ENCODE results near the gene MTRFR.
"Not testable (repeated sequence)": the region's sequence is repeated elsewhere in the genome, so short reads cannot be mapped to it uniquely, and the experiment has no call there.

Gene MTRFR

GRCh38 chr12:123237646-123238329 is 4.6 kb downstream of the MTRFR start:
- Mint-ChIP-seq H3K4me1 (ENCODE audit: low read depth) (peaks cover 41% of the 10 kb centered on the region), H3K4me3 (peak overlapping the region; percentile 75)

GRCh38 chr12:123238330-123238682 is 5.1 kb downstream of the MTRFR start:
- peak overlapping the region; percentile 75 for H3K4me3 Mint-ChIP-seq
- H3K27me3 Mint-ChIP-seq (ENCODE audit: low read depth): no peaks in the 10 kb centered on the region
- no peaks in the 10 kb centered on the region for H3K9me3 Mint-ChIP-seq
- no peak for DNase-seq (ENCODE audit: low spot score)
- H3K36me3 Mint-ChIP-seq (ENCODE audit: low read depth): peaks cover 28% of the 10 kb centered on the region
- peaks cover 41% of the 10 kb centered on the region for H3K4me1 Mint-ChIP-seq (ENCODE audit: low read depth)
- H3K27ac Mint-ChIP-seq: peak overlapping the region; percentile 89

More at GRCh38 chr12:123237646-123238329, 4.6 kb downstream of the MTRFR start:
- peaks cover 32% of the 10 kb centered on the region for H3K36me3 Mint-ChIP-seq (ENCODE audit: low read depth)
- peaks cover 3% of the 10 kb centered on the region for H3K27me3 Mint-ChIP-seq (ENCODE audit: low read depth)
- H3K9me3 Mint-ChIP-seq: no peaks in the 10 kb centered on the region
- H3K27ac Mint-ChIP-seq: peak overlapping the region; percentile 89
- DNase-seq (ENCODE audit: low spot score): peak; percentile 36

- Mint-ChIP-seq H3K27me3 (ENCODE audit: low read depth) (no peaks in the 10 kb centered on the region), H3K36me3 (ENCODE audit: low read depth) (peaks cover 28% of the 10 kb centered on the region), H3K4me3 (no peak overlapping the region), H3K9me3 (no peaks in the 10 kb centered on the region), H3K27ac (no peak overlapping the region), H3K4me1 (ENCODE audit: low read depth) (peaks cover 42% of the 10 kb centered on the region)
- no peak for DNase-seq (ENCODE audit: low spot score)
Observed at GRCh38 chr12:123238961-123239360, 5.7 kb downstream of the MTRFR start.

DNA sequence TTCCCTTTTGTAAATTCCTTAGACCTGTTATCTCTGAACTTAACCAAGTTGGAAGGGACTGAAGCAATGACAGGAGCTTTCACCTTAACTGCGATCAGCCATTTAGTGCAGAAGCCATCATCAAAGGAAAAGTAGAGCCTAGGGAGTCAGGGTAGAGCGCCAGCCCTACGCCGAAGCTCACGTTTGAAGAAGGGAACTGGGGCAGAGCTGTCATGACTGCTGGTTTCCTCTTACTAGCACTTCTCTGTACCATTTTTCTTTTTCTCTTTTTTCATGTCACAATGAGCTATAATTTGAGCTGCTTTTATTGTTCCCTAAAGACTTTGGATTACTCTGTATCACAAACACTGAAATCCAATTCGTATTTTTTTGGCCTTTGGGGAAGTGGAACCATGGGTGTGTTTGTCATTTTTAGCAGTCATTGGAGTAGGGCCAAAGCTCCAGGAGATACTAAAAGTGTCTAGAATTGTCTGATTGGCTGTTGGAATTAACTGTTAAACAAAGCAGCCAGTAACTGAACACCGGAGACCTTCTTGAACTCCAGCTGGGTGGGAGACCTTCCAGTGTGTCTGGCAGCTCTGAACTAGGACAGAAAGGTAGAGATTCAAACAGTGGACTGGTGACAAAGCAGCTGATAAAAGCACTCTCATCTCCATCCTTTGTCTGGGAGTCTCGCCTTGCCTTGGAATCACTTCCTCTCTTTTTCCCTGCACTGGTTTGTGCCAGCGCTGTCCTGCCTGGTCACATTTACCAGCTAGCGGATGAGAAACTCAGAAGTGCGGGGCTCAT is 9.1 kb downstream of the MTRFR start:
- no peaks in the 10 kb centered on the region for H3K9me3 Mint-ChIP-seq
- peaks cover 32% of the 10 kb centered on the region for H3K36me3 Mint-ChIP-seq (ENCODE audit: low read depth)
- peaks cover 36% of the 10 kb centered on the region for H3K4me1 Mint-ChIP-seq (ENCODE audit: low read depth)
- no peak overlapping the region for H3K4me3 Mint-ChIP-seq
- H3K27ac Mint-ChIP-seq: peak overlapping the region; percentile 31
- DNase-seq (ENCODE audit: low spot score): no peak
- H3K27me3 Mint-ChIP-seq (ENCODE audit: low read depth): no peaks in the 10 kb centered on the region

DNA sequence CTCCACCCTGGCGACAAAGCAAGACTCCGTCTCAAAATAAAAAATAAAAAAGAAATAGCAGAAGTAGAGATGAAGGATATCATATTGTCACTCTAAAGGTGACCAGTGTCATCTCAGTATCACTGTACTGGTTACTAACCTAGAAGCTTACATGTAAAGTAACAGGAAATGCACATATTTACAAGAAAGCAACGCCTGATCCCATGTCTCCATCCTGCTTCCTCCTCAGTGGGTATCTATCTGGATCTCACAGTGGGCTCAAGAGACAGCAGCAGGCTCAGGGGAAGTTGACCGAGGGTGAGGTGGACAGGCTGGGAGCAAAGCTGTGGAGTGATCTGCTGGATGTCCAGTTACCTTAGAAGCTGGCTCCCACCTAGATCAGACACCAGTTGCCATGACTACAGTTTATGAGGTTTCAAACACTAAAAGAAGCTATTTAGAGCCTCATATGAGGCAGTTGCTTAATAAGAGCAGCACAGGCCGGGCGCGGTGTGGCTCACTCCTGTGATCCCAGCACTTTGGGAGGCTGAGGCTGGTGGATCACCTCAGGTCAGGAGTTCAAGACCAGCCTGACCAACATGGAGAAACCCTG is 10.5 kb downstream of the MTRFR start:
- peaks cover 3% of the 10 kb centered on the region for H3K9me3 Mint-ChIP-seq
- H3K36me3 Mint-ChIP-seq (ENCODE audit: low read depth): peaks cover 42% of the 10 kb centered on the region
- H3K4me1 Mint-ChIP-seq (ENCODE audit: low read depth): peaks cover 33% of the 10 kb centered on the region
- DNase-seq (ENCODE audit: low spot score): no peak
- H3K4me3 Mint-ChIP-seq: no peak overlapping the region
- H3K27me3 Mint-ChIP-seq (ENCODE audit: low read depth): no peaks in the 10 kb centered on the region
- H3K27ac Mint-ChIP-seq: peak overlapping the region; percentile 69

DNA sequence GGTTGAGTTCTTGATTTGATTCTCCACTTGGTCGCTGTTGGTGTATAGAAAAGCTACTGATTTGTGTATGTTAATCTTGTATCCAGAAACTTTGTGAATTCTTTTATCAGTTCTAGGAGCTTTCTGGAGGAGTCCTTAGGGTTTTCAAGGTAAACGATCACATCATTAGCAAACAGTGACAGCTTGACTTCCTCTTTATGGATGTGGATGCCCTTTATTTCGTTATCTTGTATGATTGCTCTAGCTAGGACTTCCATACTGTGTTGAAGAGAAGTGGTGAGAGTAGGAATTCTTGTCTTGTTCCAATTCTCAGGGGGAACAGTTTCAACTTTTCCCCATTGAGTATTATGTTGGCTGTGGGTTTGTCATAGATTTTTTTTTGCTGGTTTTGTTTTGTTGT is 12.4 kb downstream of the MTRFR start:
- peaks cover 40% of the 10 kb centered on the region for H3K4me1 Mint-ChIP-seq (ENCODE audit: low read depth)
- H3K4me3 Mint-ChIP-seq: no peak overlapping the region
- peaks cover 48% of the 10 kb centered on the region for H3K36me3 Mint-ChIP-seq (ENCODE audit: low read depth)
- DNase-seq (ENCODE audit: low spot score): no peak
- peaks cover 3% of the 10 kb centered on the region for H3K9me3 Mint-ChIP-seq
- no peaks in the 10 kb centered on the region for H3K27me3 Mint-ChIP-seq (ENCODE audit: low read depth)
- H3K27ac Mint-ChIP-seq: peak overlapping the region; percentile 3

GRCh38 chr12:123248129-123248528 is 14.9 kb downstream of the MTRFR start:
- not testable (repeated sequence) for H3K4me3 Mint-ChIP-seq; H3K9me3 Mint-ChIP-seq; DNase-seq (ENCODE audit: low spot score); H3K27me3 Mint-ChIP-seq (ENCODE audit: low read depth)
- peaks cover 30% of the 10 kb centered on the region for H3K4me1 Mint-ChIP-seq (ENCODE audit: low read depth)
- peaks cover 39% of the 10 kb centered on the region for H3K36me3 Mint-ChIP-seq (ENCODE audit: low read depth)
- peak overlapping the region; percentile 23 for H3K27ac Mint-ChIP-seq

DNA sequence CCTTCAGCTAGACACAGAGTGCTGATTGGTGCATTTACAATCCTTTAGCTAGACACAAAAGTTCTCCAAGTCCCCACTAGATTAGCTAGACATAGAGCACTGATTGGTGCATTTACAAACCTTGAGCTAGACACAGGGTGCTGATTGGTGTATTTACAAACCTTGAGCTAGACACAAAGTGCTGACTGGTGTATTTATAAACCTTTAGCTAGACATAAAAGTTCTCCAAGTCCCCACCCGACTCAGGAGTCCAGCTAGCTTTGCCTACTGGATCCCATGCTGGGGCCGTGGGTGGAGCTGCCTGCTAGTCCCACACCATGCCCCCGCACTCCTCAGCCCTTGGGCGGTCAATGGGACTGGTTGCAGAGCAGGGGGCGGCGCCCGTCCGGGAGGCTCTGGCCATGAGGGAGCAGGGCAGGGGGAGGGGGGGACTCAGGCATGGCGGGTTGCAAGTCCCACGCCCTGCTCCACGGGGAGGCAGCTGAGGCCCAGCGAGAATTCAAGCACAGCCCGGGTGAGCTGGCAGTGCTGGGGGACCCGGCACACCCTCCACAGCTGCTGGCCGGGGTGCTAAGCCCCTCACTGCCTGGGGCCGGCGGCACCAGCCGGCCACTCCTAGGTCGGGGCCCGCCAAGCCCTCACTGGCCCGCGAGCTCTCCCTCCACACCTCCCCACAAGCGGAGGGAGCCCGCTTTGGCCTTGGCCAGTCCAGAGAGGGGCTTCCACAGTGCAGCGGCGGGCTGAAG is 15.9 kb downstream of the MTRFR start:
- not testable (repeated sequence) for H3K4me3 Mint-ChIP-seq; H3K9me3 Mint-ChIP-seq; H3K27ac Mint-ChIP-seq; H3K27me3 Mint-ChIP-seq (ENCODE audit: low read depth); DNase-seq (ENCODE audit: low spot score)
- Mint-ChIP-seq H3K4me1 (ENCODE audit: low read depth) (peaks cover 28% of the 10 kb centered on the region), H3K36me3 (ENCODE audit: low read depth) (peaks cover 41% of the 10 kb centered on the region)

- peaks cover 3% of the 10 kb centered on the region for H3K9me3 Mint-ChIP-seq
- H3K27me3 Mint-ChIP-seq (ENCODE audit: low read depth): no peaks in the 10 kb centered on the region
- DNase-seq (ENCODE audit: low spot score): no peak
- no peak overlapping the region for H3K4me3 Mint-ChIP-seq
- peaks cover 39% of the 10 kb centered on the region for H3K36me3 Mint-ChIP-seq (ENCODE audit: low read depth)
- peaks cover 22% of the 10 kb centered on the region for H3K4me1 Mint-ChIP-seq (ENCODE audit: low read depth)
- H3K27ac Mint-ChIP-seq: peak overlapping the region; percentile 31
Observed at GRCh38 chr12:123250471-123251383, 17.5 kb downstream of the MTRFR start.

DNA sequence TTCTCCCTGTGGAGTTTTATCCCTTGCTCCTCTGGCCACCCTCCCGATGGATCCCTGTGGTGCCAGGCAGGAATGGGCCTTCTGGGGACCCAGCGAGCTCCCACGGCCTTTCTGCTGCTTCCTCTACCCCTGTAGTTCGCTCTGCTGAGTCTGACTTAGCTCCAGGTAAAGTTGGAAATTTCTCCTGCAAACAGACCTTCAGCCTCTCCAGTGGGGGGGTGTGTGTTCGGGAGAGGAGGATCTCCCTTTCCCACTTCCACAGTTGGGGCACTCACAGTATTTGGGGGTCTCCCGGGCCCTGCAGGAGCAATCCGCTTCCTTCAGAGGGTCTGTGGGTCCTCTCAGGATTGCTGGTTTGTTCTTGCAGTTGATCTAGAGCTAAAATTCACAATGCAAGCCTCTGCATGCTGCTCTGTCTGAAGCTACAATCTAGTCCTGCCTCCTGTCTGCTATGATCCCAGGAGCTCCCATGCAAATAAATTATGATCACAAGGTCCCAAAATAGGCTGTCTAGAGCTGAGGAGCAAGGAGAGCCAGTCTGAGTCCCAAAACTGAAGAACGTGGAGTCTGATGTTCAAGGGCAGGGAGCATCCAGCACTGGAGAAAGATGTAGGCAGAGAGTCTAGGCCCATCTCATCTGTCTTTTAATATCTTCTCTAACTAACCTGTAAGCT is 18.3 kb downstream of the MTRFR start:
- Mint-ChIP-seq H3K4me3 (no peak overlapping the region), H3K9me3 (peaks cover 3% of the 10 kb centered on the region), H3K27ac (peak overlapping the region; percentile 31), H3K36me3 (ENCODE audit: low read depth) (peaks cover 42% of the 10 kb centered on the region), H3K27me3 (ENCODE audit: low read depth) (no peaks in the 10 kb centered on the region), H3K4me1 (ENCODE audit: low read depth) (peaks cover 19% of the 10 kb centered on the region)
- no peak for DNase-seq (ENCODE audit: low spot score)

GRCh38 chr12:123252365-123252764 is 19.1 kb downstream of the MTRFR start:
- DNase-seq (ENCODE audit: low spot score); H3K27ac Mint-ChIP-seq; H3K9me3 Mint-ChIP-seq; H3K4me3 Mint-ChIP-seq; H3K27me3 Mint-ChIP-seq (ENCODE audit: low read depth): not testable (repeated sequence)
- Mint-ChIP-seq H3K4me1 (ENCODE audit: low read depth) (peaks cover 16% of the 10 kb centered on the region), H3K36me3 (ENCODE audit: low read depth) (peaks cover 40% of the 10 kb centered on the region)

GRCh38 chr12:123253641-123254459 is 20.6 kb downstream of the MTRFR start:
- no peaks in the 10 kb centered on the region for H3K27me3 Mint-ChIP-seq (ENCODE audit: low read depth)
- H3K4me3 Mint-ChIP-seq: no peak overlapping the region
- peaks cover 32% of the 10 kb centered on the region for H3K36me3 Mint-ChIP-seq (ENCODE audit: low read depth)
- no peak overlapping the region for H3K27ac Mint-ChIP-seq
- no peak for DNase-seq (ENCODE audit: low spot score)
- H3K9me3 Mint-ChIP-seq: no peaks in the 10 kb centered on the region
- peaks cover 10% of the 10 kb centered on the region for H3K4me1 Mint-ChIP-seq (ENCODE audit: low read depth)

Measured in T-helper 2 cell treated with Interferon-gamma antibody and Interleukin-4, amounts not matched to agents 5 μg/mL and 100 μg/mL, for 36 hours (primary cell).